ENCODE results near the gene TMEM174.

Gene TMEM174

GRCh38 chr5:73186976-73187375 is 14.0 kb downstream of the TMEM174 start:
- in situ Hi-C loops (cut with HindIII; ENCODE audit: low sequenced_read_pairs): no loop called here
- no peak overlapping the region for H3K4me3 ChIP-seq (ENCODE audit: low read depth, low read length)
- TF ChIP-seq CTCF (IDR thresholded peaks at IDR 0.05; ENCODE audit: low read depth, low read length, missing control alignments): no peak
- no peak for DNase-seq (ENCODE audit: low read depth)

DNA sequence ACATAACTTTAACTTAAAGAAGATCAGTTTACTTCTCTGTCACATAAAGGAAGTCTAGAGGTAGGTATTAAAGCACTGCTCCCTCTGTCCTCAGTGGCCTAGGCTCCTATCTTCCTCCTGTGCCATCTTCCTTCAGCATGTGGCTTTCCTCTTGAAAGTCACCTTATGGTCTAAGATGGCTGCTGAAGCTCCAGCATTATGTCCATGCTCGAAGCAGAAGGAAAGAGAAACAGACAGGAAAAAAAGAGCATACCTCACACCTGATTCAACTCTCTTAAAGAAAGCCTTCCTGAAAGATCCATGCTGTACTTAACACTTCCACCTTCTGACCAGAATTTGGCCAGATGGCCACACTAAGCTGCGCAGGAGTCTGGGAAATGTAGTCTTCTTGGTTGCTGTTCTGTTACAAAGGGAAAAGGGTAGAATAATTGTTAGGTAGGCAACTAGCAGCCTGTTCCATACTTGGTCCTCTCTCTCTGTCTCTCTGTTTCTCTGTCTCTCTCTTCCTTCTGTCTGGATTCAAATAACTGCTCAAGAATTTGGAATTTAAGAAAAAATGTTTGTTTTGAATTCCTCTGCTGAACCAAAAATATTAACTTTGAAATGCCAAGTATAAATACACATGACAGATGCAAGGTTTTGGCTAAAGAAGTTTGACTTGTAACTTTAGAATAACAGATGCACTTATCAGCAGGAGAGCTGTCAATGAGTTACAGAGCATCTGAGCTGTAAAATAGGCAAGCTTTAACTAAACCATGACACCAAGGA is 16.0 kb downstream of the TMEM174 start:
- peak; percentile 26 for DNase-seq (ENCODE audit: low read depth)
- in situ Hi-C loops (cut with HindIII; ENCODE audit: low sequenced_read_pairs): no loop called here
- no peak overlapping the region for H3K4me3 ChIP-seq (ENCODE audit: low read depth, low read length)

DNA sequence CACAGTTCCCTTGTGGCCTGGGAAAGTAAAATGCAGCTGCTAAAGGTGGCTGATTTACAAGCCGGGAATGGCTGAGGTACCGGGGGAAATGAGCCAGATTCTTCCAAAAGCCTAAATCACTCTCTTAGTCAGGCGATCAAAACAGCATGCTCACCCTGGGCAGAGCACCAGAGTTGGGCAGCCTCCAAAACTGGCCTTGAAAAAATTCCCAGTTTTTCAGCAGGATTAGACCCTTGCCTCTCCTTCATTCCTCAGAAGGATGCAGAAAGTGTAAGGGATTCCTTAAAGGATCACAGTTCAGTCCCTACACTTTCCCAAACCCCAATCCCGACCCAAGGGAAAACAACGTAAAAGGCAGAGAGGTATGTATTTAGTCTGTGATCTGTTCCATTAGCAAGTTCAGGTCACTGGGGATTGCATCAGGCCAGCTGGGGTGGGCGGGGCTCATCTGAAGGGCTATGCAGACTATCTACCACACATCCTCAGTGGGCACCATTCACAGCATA is 16.9 kb downstream of the TMEM174 start:
- DNase-seq (ENCODE audit: low read depth): peak; percentile 69
- TF ChIP-seq CTCF (IDR thresholded peaks at IDR 0.05; ENCODE audit: low read depth, low read length, missing control alignments): no peak
- no peak overlapping the region for H3K4me3 ChIP-seq (ENCODE audit: low read depth, low read length)
- in situ Hi-C loops (cut with HindIII; ENCODE audit: low sequenced_read_pairs): no loop called here

More for the DNA sequence above, 16.0 kb downstream of the TMEM174 start:
- TF ChIP-seq CTCF (IDR thresholded peaks at IDR 0.05; ENCODE audit: low read depth, low read length, missing control alignments): no peak

DNA sequence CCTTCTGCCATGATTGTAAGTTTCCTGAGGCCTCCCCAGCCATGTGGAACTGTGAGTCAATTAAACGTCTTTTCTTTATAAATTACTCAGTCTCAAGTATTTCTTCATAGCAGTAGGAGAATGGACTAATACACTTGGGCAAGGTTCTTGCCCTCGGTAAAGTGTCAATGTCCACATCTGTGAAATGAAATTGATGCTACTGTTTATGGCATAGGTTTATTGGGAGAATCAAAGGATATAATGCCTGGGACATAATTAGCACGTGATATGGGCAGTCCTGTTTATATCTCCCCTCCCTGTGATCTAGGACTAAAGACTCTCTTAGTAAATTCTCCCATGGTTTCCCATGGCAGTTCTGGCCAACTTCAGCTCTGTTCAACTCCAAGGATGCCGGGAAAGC is 19.4 kb downstream of the TMEM174 start:
- no peak for DNase-seq (ENCODE audit: low read depth)
- no peak overlapping the region for H3K4me3 ChIP-seq (ENCODE audit: low read depth, low read length)
- TF ChIP-seq CTCF (IDR thresholded peaks at IDR 0.05; ENCODE audit: low read depth, low read length, missing control alignments): no peak
- in situ Hi-C loops (cut with HindIII; ENCODE audit: low sequenced_read_pairs): no loop called here

DNA sequence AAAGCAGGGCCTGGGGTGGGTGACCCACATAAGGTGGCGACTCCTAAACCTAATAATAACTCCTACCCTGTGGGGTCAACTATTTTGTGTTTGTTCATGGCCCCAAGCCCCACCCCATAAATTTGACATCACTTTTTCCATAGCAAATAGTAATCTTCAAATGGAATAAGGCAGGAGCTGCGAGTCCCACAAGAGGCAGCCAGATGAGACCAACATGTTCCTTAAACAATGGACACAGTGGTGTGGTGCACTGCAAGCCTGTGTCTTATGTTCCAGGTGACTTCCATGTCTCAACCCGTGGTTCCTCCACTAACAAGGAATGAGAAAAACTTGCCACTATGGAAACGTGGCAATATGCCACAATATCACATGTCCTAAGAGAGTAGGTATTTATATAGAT is 20.6 kb downstream of the TMEM174 start:
- in situ Hi-C loops (cut with HindIII; ENCODE audit: low sequenced_read_pairs): no loop called here
- no peak overlapping the region for H3K4me3 ChIP-seq (ENCODE audit: low read depth, low read length)
- no peak for TF ChIP-seq CTCF (IDR thresholded peaks at IDR 0.05; ENCODE audit: low read depth, low read length, missing control alignments)
- no peak for DNase-seq (ENCODE audit: low read depth)

- no peak for DNase-seq (ENCODE audit: low read depth)
- H3K4me3 ChIP-seq (ENCODE audit: low read depth, low read length): no peak overlapping the region
- in situ Hi-C loops (cut with HindIII; ENCODE audit: low sequenced_read_pairs): no loop called here
- TF ChIP-seq CTCF (IDR thresholded peaks at IDR 0.05; ENCODE audit: low read depth, low read length, missing control alignments): no peak
Observed at GRCh38 chr5:73196201-73196600, 23.2 kb downstream of the TMEM174 start.

Measured in astrocyte of the cerebellum (primary cell).